Natural killer cell (primary cell): ENCODE data around the gene SH3TC1. TPM values are rescaled to one million over a fixed set of nuclear protein-coding genes. Genes with fewer than 3 reads are reported as not detected.

ENCODE experiments used
- ATAC-seq, 3 donors: fragments of 150-1000 bp in 2 of 3; fragments of 200-7000 bp in 1 of 3; cut with Tn5 transposase; 1 replicate in 1 of 3; 2 replicates in 2 of 3; pipeline ENCODE4 v1.10.0; 2021; ENCODE audit warnings: mild to moderate bottlenecking in 2 of 3, moderate library complexity in 2 of 3
- DNase-seq, 2 donors: peaks; one replicate each; pipeline versions ENCODE4 v3.0.0 to v3.0.0-alpha.2; 2013 to 2021; ENCODE audit warnings: mixed read lengths in 1 of 2
- H3K27ac ChIP-seq: one replicate; pipeline ENCODE4 v1.5.1; 2013; ENCODE audit warnings: mild to moderate bottlenecking, low read length
- H3K27me3 ChIP-seq: one replicate; pipeline ENCODE4 v1.6.1; 2013; ENCODE audit warnings: low read length; ENCODE audit not compliant: control insufficient read depth, insufficient read depth
- H3K36me3 ChIP-seq: one replicate; pipeline ENCODE4 v1.6.1; 2013; ENCODE audit warnings: low read length; ENCODE audit not compliant: control insufficient read depth, insufficient read depth
- H3K4me1 ChIP-seq: one replicate; pipeline ENCODE4 v1.6.1; 2013; ENCODE audit warnings: low read length; ENCODE audit not compliant: control insufficient read depth, insufficient read depth
- H3K4me3 ChIP-seq: one replicate; pipeline ENCODE4 v1.5.1; 2013; ENCODE audit warnings: low read length
- H3K9me3 ChIP-seq: one replicate; pipeline ENCODE4 v1.6.1; 2013; ENCODE audit warnings: low read length; ENCODE audit not compliant: control insufficient read depth, insufficient read depth
- H3K27ac Mint-ChIP-seq, 2 donors: one replicate each; pipeline ENCODE4 v1.8.0; 2022; ENCODE audit warnings: mild to moderate bottlenecking in 2 of 2, mixed read lengths in 2 of 2, moderate library complexity in 1 of 2
- H3K27me3 Mint-ChIP-seq, 2 donors: one replicate each; pipeline ENCODE4 v1.8.0; 2022; ENCODE audit warnings: low read depth in 2 of 2, mixed read lengths in 2 of 2
- H3K36me3 Mint-ChIP-seq: one replicate; pipeline ENCODE4 v1.8.0; 2022; ENCODE audit warnings: mixed read lengths
- H3K4me1 Mint-ChIP-seq, 2 donors: one replicate each; pipeline ENCODE4 v1.8.0; 2022; ENCODE audit warnings: mixed read lengths in 2 of 2
- H3K4me3 Mint-ChIP-seq: one replicate; pipeline ENCODE4 v1.8.0; 2022; ENCODE audit warnings: mild to moderate bottlenecking, moderate library complexity, mixed read lengths
- H3K9me3 Mint-ChIP-seq, 2 donors: one replicate each; pipeline ENCODE4 v1.8.0; 2022; ENCODE audit warnings: mixed read lengths in 2 of 2
- WGBS: methylation state at CpG from one replicate; pipeline ENCODE4 v1.1.7; 2013; ENCODE audit warnings: missing lambda C conversion rate; ENCODE audit not compliant: insufficient coverage; 5-methylcytosine and 5-hydroxymethylcytosine counted together
- intact Hi-C: fragments of 100-400 bp; cut with micrococcal nuclease; formaldehyde crosslinking; loops from one replicate; pipeline ENCODE4 v1.14.2; 2022
- total RNA-seq, 4 donors: library from RNA; stranded (reverse); fragments of 120-200 nt in 1 of 4; gene quantifications; one replicate each; pipeline versions ENCODE4 v1.2.3 to v1.2.4, GENCODE V29; 2013 to 2022
- TF ChIP-seq, protein P1 (sequence below): fragments of 200-600 bp; IDR thresholded peaks from one replicate; pipeline ENCODE4 v1.8.0; 2022; ENCODE audit warnings: antibody characterized with exemption

SH3TC1 gene
- total RNA-seq, 3 donors from 2014 or later (not counting 1 experiment from before 2014, with no cell fraction given): 50.1 to 61.7 (median 54.9) TPM

- no peak overlapping the region for H3K27ac ChIP-seq
- TF ChIP-seq, protein P1, sequence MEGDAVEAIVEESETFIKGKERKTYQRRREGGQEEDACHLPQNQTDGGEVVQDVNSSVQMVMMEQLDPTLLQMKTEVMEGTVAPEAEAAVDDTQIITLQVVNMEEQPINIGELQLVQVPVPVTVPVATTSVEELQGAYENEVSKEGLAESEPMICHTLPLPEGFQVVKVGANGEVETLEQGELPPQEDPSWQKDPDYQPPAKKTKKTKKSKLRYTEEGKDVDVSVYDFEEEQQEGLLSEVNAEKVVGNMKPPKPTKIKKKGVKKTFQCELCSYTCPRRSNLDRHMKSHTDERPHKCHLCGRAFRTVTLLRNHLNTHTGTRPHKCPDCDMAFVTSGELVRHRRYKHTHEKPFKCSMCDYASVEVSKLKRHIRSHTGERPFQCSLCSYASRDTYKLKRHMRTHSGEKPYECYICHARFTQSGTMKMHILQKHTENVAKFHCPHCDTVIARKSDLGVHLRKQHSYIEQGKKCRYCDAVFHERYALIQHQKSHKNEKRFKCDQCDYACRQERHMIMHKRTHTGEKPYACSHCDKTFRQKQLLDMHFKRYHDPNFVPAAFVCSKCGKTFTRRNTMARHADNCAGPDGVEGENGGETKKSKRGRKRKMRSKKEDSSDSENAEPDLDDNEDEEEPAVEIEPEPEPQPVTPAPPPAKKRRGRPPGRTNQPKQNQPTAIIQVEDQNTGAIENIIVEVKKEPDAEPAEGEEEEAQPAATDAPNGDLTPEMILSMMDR: no peak
- Mint-ChIP-seq H3K9me3 (no peaks in the 10 kb centered on the region), H3K36me3 (no peaks in the 10 kb centered on the region), H3K4me1 (no peaks in the 10 kb centered on the region), H3K27ac (no peak overlapping the region), H3K27me3 (peaks cover 21 to 24% of the 10 kb centered on the region in 2 donors), H3K4me3 (no peak overlapping the region)
- no peak for ATAC-seq
- H3K27me3 ChIP-seq: peaks cover 5% of the 10 kb centered on the region
- H3K4me1 ChIP-seq: peaks cover 7% of the 10 kb centered on the region
- 90% methylated on average over 6 of the region's 8 CpGs for WGBS
- intact Hi-C loops: no loop called here
- DNase-seq: no peak
- H3K4me3 ChIP-seq: no peak overlapping the region
- no peaks in the 10 kb centered on the region for H3K36me3 ChIP-seq
- H3K9me3 ChIP-seq: no peaks in the 10 kb centered on the region
Measured at GRCh38 chr4:8266508-8266907, 67.4 kb downstream of the SH3TC1 start.

- TF ChIP-seq, protein P1: peak; percentile 20
- Mint-ChIP-seq H3K4me3 (no peak overlapping the region), H3K27ac (no peak overlapping the region), H3K9me3 (no peaks in the 10 kb centered on the region), H3K27me3 (peaks cover 23 to 25% of the 10 kb centered on the region in 2 donors), H3K36me3 (no peaks in the 10 kb centered on the region), H3K4me1 (no peaks in the 10 kb centered on the region)
- ATAC-seq (peak in 1 of 3 donors; percentile 52), DNase-seq (peak in 1 of 2 donors; percentile 9)
- intact Hi-C loops: no loop called here
- H3K27ac ChIP-seq: no peak overlapping the region
- 75% methylated on average over 13 of the region's 13 CpGs for WGBS
- peaks cover 5% of the 10 kb centered on the region for H3K27me3 ChIP-seq
- H3K9me3 ChIP-seq: no peaks in the 10 kb centered on the region
- peaks cover 2% of the 10 kb centered on the region for H3K4me1 ChIP-seq
- no peak overlapping the region for H3K4me3 ChIP-seq
- H3K36me3 ChIP-seq: no peaks in the 10 kb centered on the region
Measured at GRCh38 chr4:8267077-8267476, 68.0 kb downstream of the SH3TC1 start.

DNA sequence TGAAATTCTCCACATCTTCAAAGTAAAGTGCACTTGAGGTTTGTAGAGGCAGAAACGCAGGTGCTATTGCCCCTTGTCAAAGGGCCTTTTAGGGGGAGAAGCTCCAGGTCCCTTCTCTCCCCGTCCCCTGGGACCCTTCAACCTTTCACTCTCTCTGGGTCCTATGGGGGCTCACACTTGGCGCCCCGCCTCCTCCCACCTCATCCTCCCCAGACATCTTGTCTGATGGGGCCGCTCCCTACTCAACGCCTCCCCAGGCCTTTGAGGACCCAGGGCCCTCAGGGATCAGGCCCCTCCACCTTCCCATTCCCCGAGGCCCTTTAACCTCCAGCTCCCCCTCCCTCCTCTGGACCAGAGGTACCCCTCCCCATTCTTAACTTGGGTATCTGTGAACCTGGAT, 69.1 kb downstream of the SH3TC1 start:
- no peak overlapping the region for H3K27ac ChIP-seq
- Mint-ChIP-seq H3K4me1 (no peaks in the 10 kb centered on the region), H3K36me3 (no peaks in the 10 kb centered on the region), H3K27ac (no peak overlapping the region), H3K27me3 (peaks cover 23 to 26% of the 10 kb centered on the region in 2 donors), H3K4me3 (no peak overlapping the region), H3K9me3 (no peaks in the 10 kb centered on the region)
- H3K9me3 ChIP-seq: no peaks in the 10 kb centered on the region
- H3K27me3 ChIP-seq: peaks cover 5% of the 10 kb centered on the region
- intact Hi-C loops: no loop called here
- 86% methylated on average over 7 of the region's 7 CpGs for WGBS
- TF ChIP-seq, protein P1: no peak
- DNase-seq (no peak), ATAC-seq (no peak)
- H3K4me1 ChIP-seq: no peaks in the 10 kb centered on the region
- no peaks in the 10 kb centered on the region for H3K36me3 ChIP-seq
- no peak overlapping the region for H3K4me3 ChIP-seq

GRCh38 chr4:8268901-8269534, 69.9 kb downstream of the SH3TC1 start:
- DNase-seq (no peak), ATAC-seq (no peak)
- Histone ChIP-seq H3K36me3 (no peaks in the 10 kb centered on the region), H3K27ac (no peak overlapping the region), H3K4me3 (no peak overlapping the region), H3K9me3 (no peaks in the 10 kb centered on the region), H3K4me1 (no peaks in the 10 kb centered on the region), H3K27me3 (peaks cover 5% of the 10 kb centered on the region)
- Mint-ChIP-seq H3K27ac (no peak overlapping the region), H3K27me3 (peaks cover 23 to 29% of the 10 kb centered on the region in 2 donors), H3K36me3 (no peaks in the 10 kb centered on the region), H3K9me3 (no peaks in the 10 kb centered on the region), H3K4me3 (no peak overlapping the region), H3K4me1 (no peaks in the 10 kb centered on the region)
- WGBS: 80% methylated on average over 25 of the region's 25 CpGs
- TF ChIP-seq, protein P1: no peak
- intact Hi-C loops: no loop called here
